Adrenal gland (tissue), 12 donors: ENCODE data around the gene MET. TPM values are rescaled to one million over a fixed set of nuclear protein-coding genes. Genes with fewer than 3 reads are reported as not detected.

Experiments
- DNase-seq, 7 donors: peaks; one replicate each; pipeline ENCODE4 v3.0.0-alpha.2; 2019 to 2020
- H3K27ac ChIP-seq, 5 donors: fragments of 200-600 bp; sonication (generic) in 4 of 5; 1 replicate in 3 of 5; 2 replicates in 2 of 5; pipeline versions ENCODE4 v1.5.1 to v1.8.0; 2016 to 2020; ENCODE audit warnings: mild to moderate bottlenecking in 1 of 5
- H3K27me3 ChIP-seq: fragments of 200-600 bp; 2 replicates; pipeline ENCODE4 v1.8.0; 2021
- H3K36me3 ChIP-seq, 2 donors: fragments of 200-600 bp; replicated peaks in 1 of 2; 1 replicate in 1 of 2; 2 replicates in 1 of 2; pipeline versions ENCODE4 v1.5.1 to v1.8.0; 2018 to 2022
- H3K4me1 ChIP-seq, 2 donors: fragments of 200-600 bp; replicated peaks in 1 of 2; 1 replicate in 1 of 2; 2 replicates in 1 of 2; pipeline versions ENCODE4 v1.5.1 to v1.8.0; 2018 to 2021
- H3K4me3 ChIP-seq, 4 donors: fragments of 200-600 bp; sonication (generic) in 3 of 4; one replicate each; pipeline ENCODE4 v1.5.1; 2016 to 2018
- H3K9me3 ChIP-seq, 3 donors: fragments of 200-600 bp; sonication (generic) in 1 of 3; replicated peaks in 1 of 3; 1 replicate in 2 of 3; 2 replicates in 1 of 3; pipeline versions ENCODE4 v1.5.1 to v1.8.0; 2016 to 2021
- CTCF ChIP-seq, 6 experiments: fragments of 450-650 bp in 4 of 6; fragments of 200-600 bp in 2 of 6; sonication (generic) in 1 of 6; IDR thresholded peaks; 1 replicate in 5 of 6; 2 replicates in 1 of 6; pipeline versions ENCODE4 v1.5.1 to v1.8.0; 2016 to 2021; ENCODE audit warnings: antibody characterized with exemption in 6 of 6, mild to moderate bottlenecking in 2 of 6, moderate library complexity in 1 of 6
- POLR2A ChIP-seq, 2 donors: fragments of 450-650 bp; IDR thresholded peaks; one replicate each; pipeline ENCODE4 v1.6.1; 2017; ENCODE audit warnings: antibody characterized with exemption in 2 of 2, mild to moderate bottlenecking in 2 of 2, moderate library complexity in 1 of 2
- WGBS, 4 donors: extraction: QIAGEN DNeasy Blood & Tissue Kit in 2 of 4; methylation state at CpG; one replicate each; pipeline versions ENCODE4 v1.1.5 to v1.1.7; 2013 to 2017; 5-methylcytosine and 5-hydroxymethylcytosine counted together
- intact Hi-C, 2 donors: fragments of 100-400 bp; cut with DNase I; formaldehyde crosslinking; loops; one replicate each; pipeline versions ENCODE4 v1.14.1 to v1.15.0; 2022 to 2023
- polyA plus RNA-seq, 3 donors: library from polyadenylated mRNA; stranded (reverse); fragments of 200-250 nt in 2 of 3; fragments of 350-450 nt in 1 of 3; fragmentation: Illumina TruSeq in 1 of 3; extraction: RNeasy Lipid Tissue Mini Kit (QIAGEN cat#74804) in 1 of 3; gene quantifications; one replicate each; pipeline ENCODE4 v1.2.3, GENCODE V29; 2013 to 2014
- total RNA-seq, 9 donors: library from RNA; depleted of rRNA in 4 of 9; stranded (reverse); fragments of >200 nt in 4 of 9; fragments of 120-200 nt in 1 of 9; fragmentation: NEBNext Ultra II Directional in 1 of 9; extraction: Animal tissue kit (Norgen Biotek cat#: 25700) in 1 of 9; gene quantifications; one replicate each; pipeline versions ENCODE4 v1.1.0 to v1.2.4, GENCODE V29; 2013 to 2023
- donor health status: healthy with polysubstance abuse.
- donor health status: Bipolar disorder and iron deficiency.
- donor health status: DM: yes; HTN: yes; CAD: no.
- donor health status: DM: no; HTN: no; CAD: no.
- donor health status: DM: no; HTN: no; CAD: no.
- donor health status: DM: yes; HTN: yes; CAD: no.

Gene MET
- total and polyA plus RNA-seq, 12 donors: 0.55 to 2.3 (median 0.79) TPM

GRCh38 chr7:116770941-116771340, 98.9 kb downstream of the MET start:
- Histone ChIP-seq H3K4me3 (no peak overlapping the region), H3K9me3 (no peaks in the 10 kb centered on the region), H3K4me1 (no peaks in the 10 kb centered on the region), H3K27me3 (no peaks in the 10 kb centered on the region), H3K27ac (no peak overlapping the region), H3K36me3 (no peaks in the 10 kb centered on the region)
- intact Hi-C loops: no loop called here
- no peak for DNase-seq
- WGBS, 4 donors: 65 to 79% (median 74%) methylated on average over 1 of the region's 1 CpG
- TF ChIP-seq POLR2A (IDR thresholded peaks at IDR 0.05) (no peak), CTCF (IDR thresholded peaks at IDR 0.05) (no peak)

- 82 to 90% (median 86%) methylated on average over 7 of the region's 7 CpGs for WGBS, 4 donors
- intact Hi-C loops: no loop called here
- TF ChIP-seq CTCF (IDR thresholded peaks at IDR 0.05) (no peak), POLR2A (IDR thresholded peaks at IDR 0.05) (no peak)
These were observed 99.6 kb downstream of the MET start for GRCh38 chr7:116771640-116772039.

GRCh38 chr7:116772423-116772863, 100.4 kb downstream of the MET start:
- intact Hi-C loops: no loop called here

More at GRCh38 chr7:116771640-116772039, 99.6 kb downstream of the MET start:
- Histone ChIP-seq H3K36me3 (no peaks in the 10 kb centered on the region), H3K27ac (no peak overlapping the region), H3K9me3 (no peaks in the 10 kb centered on the region), H3K27me3 (no peaks in the 10 kb centered on the region), H3K4me1 (no peaks in the 10 kb centered on the region), H3K4me3 (no peak overlapping the region)
- no peak for DNase-seq

GRCh38 chr7:116772926-116773749, 101.1 kb downstream of the MET start:
- no peak for TF ChIP-seq CTCF (IDR thresholded peaks at IDR 0.05)
- no peak for TF ChIP-seq POLR2A (IDR thresholded peaks at IDR 0.05)
- no peaks in the 10 kb centered on the region for H3K36me3 ChIP-seq
- WGBS, 4 donors: 67 to 79% (median 77%) methylated on average over 2 of the region's 2 CpGs
- no peak overlapping the region for H3K27ac ChIP-seq
- DNase-seq: no peak
- no peaks in the 10 kb centered on the region for H3K4me1 ChIP-seq
- H3K27me3 ChIP-seq: no peaks in the 10 kb centered on the region
- intact Hi-C loops: no loop called here
- H3K9me3 ChIP-seq: no peaks in the 10 kb centered on the region
- H3K4me3 ChIP-seq: no peak overlapping the region

More at GRCh38 chr7:116772423-116772863, 100.4 kb downstream of the MET start:
- Histone ChIP-seq H3K27me3 (no peaks in the 10 kb centered on the region), H3K27ac (no peak overlapping the region), H3K4me3 (no peak overlapping the region), H3K9me3 (no peaks in the 10 kb centered on the region), H3K36me3 (no peaks in the 10 kb centered on the region), H3K4me1 (no peaks in the 10 kb centered on the region)
- DNase-seq: no peak
- TF ChIP-seq CTCF (IDR thresholded peaks at IDR 0.05): no peak
- no peak for TF ChIP-seq POLR2A (IDR thresholded peaks at IDR 0.05)
